ENCODE results near the gene NOTCH3. TPM values are rescaled to one million over a fixed set of nuclear protein-coding genes. Genes with fewer than 3 reads are reported as not detected.

The NOTCH3 gene
- total RNA-seq, 1 experiment from 2014 or later, result 39.4 TPM

DNA sequence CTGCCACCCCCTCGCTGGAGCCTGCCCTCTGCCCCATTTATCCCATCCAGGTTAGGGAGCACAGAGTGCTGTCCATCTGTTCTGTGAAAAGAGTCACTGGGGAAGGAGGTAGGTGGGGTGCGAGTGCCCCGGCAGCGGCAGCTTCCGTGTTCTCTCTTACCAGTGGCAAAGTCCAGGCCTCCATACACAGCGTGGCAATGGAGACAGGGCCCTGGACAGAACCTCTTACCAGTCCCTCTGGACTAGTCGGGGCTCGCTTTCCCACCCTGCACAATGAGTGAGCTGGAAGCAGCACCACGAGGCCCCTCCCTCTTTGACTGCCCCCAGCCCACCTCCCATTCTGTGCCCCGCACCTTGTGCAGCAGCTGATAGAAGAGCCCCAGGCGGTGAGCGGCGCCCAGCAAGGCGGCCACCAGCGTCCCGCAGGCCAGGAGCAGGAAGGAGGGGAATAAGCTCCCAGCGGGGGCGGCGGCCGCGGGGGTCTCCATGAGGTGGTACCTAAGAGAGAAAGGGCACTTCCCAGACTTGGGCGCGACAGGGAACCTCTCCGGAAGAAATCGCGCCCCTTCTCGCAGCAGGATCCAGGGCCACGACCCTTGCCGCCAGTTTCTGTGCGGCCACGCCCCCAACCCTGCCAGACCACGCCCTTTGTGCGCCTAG lies 76.1 kb downstream of the NOTCH3 start (continued):
- TF ChIP-seq, protein P1, sequence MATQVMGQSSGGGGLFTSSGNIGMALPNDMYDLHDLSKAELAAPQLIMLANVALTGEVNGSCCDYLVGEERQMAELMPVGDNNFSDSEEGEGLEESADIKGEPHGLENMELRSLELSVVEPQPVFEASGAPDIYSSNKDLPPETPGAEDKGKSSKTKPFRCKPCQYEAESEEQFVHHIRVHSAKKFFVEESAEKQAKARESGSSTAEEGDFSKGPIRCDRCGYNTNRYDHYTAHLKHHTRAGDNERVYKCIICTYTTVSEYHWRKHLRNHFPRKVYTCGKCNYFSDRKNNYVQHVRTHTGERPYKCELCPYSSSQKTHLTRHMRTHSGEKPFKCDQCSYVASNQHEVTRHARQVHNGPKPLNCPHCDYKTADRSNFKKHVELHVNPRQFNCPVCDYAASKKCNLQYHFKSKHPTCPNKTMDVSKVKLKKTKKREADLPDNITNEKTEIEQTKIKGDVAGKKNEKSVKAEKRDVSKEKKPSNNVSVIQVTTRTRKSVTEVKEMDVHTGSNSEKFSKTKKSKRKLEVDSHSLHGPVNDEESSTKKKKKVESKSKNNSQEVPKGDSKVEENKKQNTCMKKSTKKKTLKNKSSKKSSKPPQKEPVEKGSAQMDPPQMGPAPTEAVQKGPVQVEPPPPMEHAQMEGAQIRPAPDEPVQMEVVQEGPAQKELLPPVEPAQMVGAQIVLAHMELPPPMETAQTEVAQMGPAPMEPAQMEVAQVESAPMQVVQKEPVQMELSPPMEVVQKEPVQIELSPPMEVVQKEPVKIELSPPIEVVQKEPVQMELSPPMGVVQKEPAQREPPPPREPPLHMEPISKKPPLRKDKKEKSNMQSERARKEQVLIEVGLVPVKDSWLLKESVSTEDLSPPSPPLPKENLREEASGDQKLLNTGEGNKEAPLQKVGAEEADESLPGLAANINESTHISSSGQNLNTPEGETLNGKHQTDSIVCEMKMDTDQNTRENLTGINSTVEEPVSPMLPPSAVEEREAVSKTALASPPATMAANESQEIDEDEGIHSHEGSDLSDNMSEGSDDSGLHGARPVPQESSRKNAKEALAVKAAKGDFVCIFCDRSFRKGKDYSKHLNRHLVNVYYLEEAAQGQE (IDR thresholded peaks at IDR 0.05; ENCODE audit: low read depth), result no peak
- TF ChIP-seq SRF (IDR thresholded peaks at IDR 0.05; ENCODE audit: low read depth) (no peak), ELF1 (IDR thresholded peaks at IDR 0.05; ENCODE audit: borderline replicate concordance, low read depth) (no peak)
- TF ChIP-seq, protein P2, sequence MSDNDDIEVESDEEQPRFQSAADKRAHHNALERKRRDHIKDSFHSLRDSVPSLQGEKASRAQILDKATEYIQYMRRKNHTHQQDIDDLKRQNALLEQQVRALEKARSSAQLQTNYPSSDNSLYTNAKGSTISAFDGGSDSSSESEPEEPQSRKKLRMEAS (IDR thresholded peaks at IDR 0.05), result no peak

DNA sequence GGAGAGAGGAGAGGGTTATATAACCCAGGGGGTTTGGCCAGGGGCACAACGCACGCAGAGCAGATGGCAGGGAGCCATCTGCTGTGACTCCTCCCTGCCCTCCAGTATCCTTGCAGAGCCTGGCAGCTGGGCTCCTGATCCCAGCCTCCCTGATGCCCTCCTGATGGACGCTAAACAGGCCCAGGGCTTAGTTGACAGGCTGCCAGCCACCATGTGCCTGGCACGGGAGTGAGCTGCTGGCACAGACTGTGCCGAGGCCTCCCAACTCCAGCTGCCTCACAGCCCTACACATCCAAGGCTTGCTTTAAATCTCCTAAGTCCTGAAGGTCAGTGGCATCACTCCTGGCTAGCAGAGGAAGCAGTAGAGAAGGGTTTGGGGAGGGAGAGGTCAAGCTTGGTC lies 76.9 kb downstream of the NOTCH3 start:
- Histone ChIP-seq H4K20me1 (ENCODE audit: insufficient read depth) (no peaks in the 10 kb centered on the region), H3K9me3 (ENCODE audit: control insufficient read depth in 1 of 2, insufficient read depth in 1 of 2, low read depth in 1 of 2, low read length in 2 of 2) (peaks cover 0 to 2% of the 10 kb centered on the region in 2 experiments; a peak in 1 of 4 replicates), H3K4me1 (ENCODE audit: control insufficient read depth in 1 of 2, insufficient read depth in 2 of 2, low read length in 2 of 2) (peaks cover 7 to 21% of the 10 kb centered on the region in 2 experiments; a peak in 2 of 4 replicates), H3K27me3 (ENCODE audit: insufficient read depth, low read length) (no peaks in the 10 kb centered on the region), H3K9ac (ENCODE audit: low read length) (peak overlapping the region; percentile 94), H3K79me2 (ENCODE audit: insufficient read depth, low read length) (peaks cover 30% of the 10 kb centered on the region), H3K36me3 (ENCODE audit: control insufficient read depth in 1 of 2, insufficient read depth in 2 of 2, low read length in 2 of 2) (peaks cover 18 to 19% of the 10 kb centered on the region in 2 experiments), H3K9me2 (ENCODE audit: insufficient read depth) (no peaks in the 10 kb centered on the region), H2AFZ (ENCODE audit: low read depth, low read length, poor library complexity, severe bottlenecking) (no peak overlapping the region), H3K27ac (ENCODE audit: low read depth, low read length) (no peak overlapping the region; the same call in 1 of the 2 replicates), H3K4me2 (ENCODE audit: low read length) (peak overlapping the region; percentile 97), H3K4me3 (replicated peaks in 1 of 2; ENCODE audit: low read depth in 1 of 2, low read length in 2 of 2) (peak overlapping the region in 1 of 2 experiments; percentile 90; a peak in 1 of 4 replicates)
- no TSS peak for BruUV-seq (replicated peaks)
- RAD21 ChIA-PET (ENCODE audit: low non-redundant PET in 1 of 2, low total read pairs in 2 of 2, uncharacterized antibody in 2 of 2, unreplicated experiment in 2 of 2), result no interaction called here
- no peak for DNase-seq (ENCODE audit: low read depth, low spot score)
- CTCF ChIA-PET, result interaction anchor here (0.8 kb wide), 1 partner anchor 53 kb away, joined by 3 read pairs; no protein-coding TSS in a partner anchor
- no peak for ATAC-seq
- POLR2A ChIA-PET, result interaction anchor here (1.2 kb wide), 1 partner anchor 11 kb away, joined by 4 read pairs; no protein-coding TSS in a partner anchor
- intact Hi-C loops (cut with micrococcal nuclease), result no loop called here
- TF ChIP-seq, protein P1 (IDR thresholded peaks at IDR 0.05; ENCODE audit: low read depth), result no peak
- TF ChIP-seq SIN3A (IDR thresholded peaks at IDR 0.05; ENCODE audit: low read depth), result no peak
- TF ChIP-seq ZFX (IDR thresholded peaks at IDR 0.05), result no peak
- TF ChIP-seq CEBPB (IDR thresholded peaks at IDR 0.05; ENCODE audit: low read depth), result no peak
- TF ChIP-seq, protein P3, sequence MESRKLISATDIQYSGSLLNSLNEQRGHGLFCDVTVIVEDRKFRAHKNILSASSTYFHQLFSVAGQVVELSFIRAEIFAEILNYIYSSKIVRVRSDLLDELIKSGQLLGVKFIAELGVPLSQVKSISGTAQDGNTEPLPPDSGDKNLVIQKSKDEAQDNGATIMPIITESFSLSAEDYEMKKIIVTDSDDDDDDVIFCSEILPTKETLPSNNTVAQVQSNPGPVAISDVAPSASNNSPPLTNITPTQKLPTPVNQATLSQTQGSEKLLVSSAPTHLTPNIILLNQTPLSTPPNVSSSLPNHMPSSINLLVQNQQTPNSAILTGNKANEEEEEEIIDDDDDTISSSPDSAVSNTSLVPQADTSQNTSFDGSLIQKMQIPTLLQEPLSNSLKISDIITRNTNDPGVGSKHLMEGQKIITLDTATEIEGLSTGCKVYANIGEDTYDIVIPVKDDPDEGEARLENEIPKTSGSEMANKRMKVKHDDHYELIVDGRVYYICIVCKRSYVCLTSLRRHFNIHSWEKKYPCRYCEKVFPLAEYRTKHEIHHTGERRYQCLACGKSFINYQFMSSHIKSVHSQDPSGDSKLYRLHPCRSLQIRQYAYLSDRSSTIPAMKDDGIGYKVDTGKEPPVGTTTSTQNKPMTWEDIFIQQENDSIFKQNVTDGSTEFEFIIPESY (IDR thresholded peaks at IDR 0.05; ENCODE audit: extremely low read depth, insufficient replicate concordance, low read length), result no peak
- TF ChIP-seq TCF7L2 (IDR thresholded peaks at IDR 0.05; ENCODE audit: borderline replicate concordance, extremely low read depth, insufficient read depth, insufficient read length), result no peak
- no peak for TF ChIP-seq FOSL1 (IDR thresholded peaks at IDR 0.05; ENCODE audit: low read depth)
- TF ChIP-seq SRF (IDR thresholded peaks at IDR 0.05; ENCODE audit: low read depth), result no peak
- no peak for TF ChIP-seq EZH2phosphoT487 (IDR thresholded peaks at IDR 0.05; ENCODE audit: borderline replicate concordance)
- TF ChIP-seq ZNF274 (IDR thresholded peaks at IDR 0.05; ENCODE audit: low read depth, low read length), result no peak
- TF ChIP-seq POLR2AphosphoS5 (IDR thresholded peaks at IDR 0.05; ENCODE audit: low read depth, low read length), result no peak
- no peak for TF ChIP-seq ELF1 (IDR thresholded peaks at IDR 0.05; ENCODE audit: borderline replicate concordance, low read depth)
